Measurements from ENCODE around the gene EPHB2.

DNA sequence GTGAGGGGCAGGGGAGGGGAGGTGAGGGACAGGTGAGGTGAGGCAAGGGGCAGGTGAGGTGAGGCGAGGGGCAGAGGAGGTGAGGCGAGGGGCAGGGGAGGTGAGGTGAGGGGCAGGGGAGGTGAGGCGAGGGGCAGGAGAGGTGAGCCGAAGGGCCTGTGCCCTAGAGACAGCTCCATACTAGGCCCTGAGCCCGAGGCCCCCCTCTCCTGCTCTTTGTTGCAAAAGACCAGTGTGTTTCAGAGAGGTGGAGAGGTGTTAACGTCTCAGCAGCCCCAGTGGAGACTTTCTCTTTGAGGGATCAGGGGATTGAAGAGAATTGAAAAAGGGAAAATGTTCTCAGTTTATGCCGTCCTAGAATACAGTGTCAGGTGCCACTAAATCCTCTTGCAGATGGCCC, 44.2 kb downstream of the EPHB2 start:
- TF ChIP-seq, protein P1, sequence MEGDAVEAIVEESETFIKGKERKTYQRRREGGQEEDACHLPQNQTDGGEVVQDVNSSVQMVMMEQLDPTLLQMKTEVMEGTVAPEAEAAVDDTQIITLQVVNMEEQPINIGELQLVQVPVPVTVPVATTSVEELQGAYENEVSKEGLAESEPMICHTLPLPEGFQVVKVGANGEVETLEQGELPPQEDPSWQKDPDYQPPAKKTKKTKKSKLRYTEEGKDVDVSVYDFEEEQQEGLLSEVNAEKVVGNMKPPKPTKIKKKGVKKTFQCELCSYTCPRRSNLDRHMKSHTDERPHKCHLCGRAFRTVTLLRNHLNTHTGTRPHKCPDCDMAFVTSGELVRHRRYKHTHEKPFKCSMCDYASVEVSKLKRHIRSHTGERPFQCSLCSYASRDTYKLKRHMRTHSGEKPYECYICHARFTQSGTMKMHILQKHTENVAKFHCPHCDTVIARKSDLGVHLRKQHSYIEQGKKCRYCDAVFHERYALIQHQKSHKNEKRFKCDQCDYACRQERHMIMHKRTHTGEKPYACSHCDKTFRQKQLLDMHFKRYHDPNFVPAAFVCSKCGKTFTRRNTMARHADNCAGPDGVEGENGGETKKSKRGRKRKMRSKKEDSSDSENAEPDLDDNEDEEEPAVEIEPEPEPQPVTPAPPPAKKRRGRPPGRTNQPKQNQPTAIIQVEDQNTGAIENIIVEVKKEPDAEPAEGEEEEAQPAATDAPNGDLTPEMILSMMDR (tag by site-specific recombination; IDR thresholded peaks at IDR 0.05): no peak
- TF ChIP-seq, protein P2, sequence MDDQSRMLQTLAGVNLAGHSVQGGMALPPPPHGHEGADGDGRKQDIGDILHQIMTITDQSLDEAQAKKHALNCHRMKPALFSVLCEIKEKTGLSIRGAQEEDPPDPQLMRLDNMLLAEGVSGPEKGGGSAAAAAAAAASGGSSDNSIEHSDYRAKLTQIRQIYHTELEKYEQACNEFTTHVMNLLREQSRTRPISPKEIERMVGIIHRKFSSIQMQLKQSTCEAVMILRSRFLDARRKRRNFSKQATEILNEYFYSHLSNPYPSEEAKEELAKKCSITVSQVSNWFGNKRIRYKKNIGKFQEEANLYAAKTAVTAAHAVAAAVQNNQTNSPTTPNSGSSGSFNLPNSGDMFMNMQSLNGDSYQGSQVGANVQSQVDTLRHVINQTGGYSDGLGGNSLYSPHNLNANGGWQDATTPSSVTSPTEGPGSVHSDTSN (CRISPR knock-in tag; IDR thresholded peaks at IDR 0.05): no peak
- TF ChIP-seq ZNF311 (tag by site-specific recombination; IDR thresholded peaks at IDR 0.05; ENCODE audit: borderline replicate concordance) (no peak), ZNF37A (tag by site-specific recombination; IDR thresholded peaks at IDR 0.05) (no peak), ZNF274 (IDR thresholded peaks at IDR 0.05; ENCODE audit: low read length) (no peak), ZNF274 (tag by site-specific recombination; IDR thresholded peaks at IDR 0.05; ENCODE audit: borderline replicate concordance) (no peak), ZNF416 (tag by site-specific recombination; IDR thresholded peaks at IDR 0.05) (no peak), ZNF140 (tag by site-specific recombination; IDR thresholded peaks at IDR 0.05) (no peak)
- TF ChIP-seq, protein P3, sequence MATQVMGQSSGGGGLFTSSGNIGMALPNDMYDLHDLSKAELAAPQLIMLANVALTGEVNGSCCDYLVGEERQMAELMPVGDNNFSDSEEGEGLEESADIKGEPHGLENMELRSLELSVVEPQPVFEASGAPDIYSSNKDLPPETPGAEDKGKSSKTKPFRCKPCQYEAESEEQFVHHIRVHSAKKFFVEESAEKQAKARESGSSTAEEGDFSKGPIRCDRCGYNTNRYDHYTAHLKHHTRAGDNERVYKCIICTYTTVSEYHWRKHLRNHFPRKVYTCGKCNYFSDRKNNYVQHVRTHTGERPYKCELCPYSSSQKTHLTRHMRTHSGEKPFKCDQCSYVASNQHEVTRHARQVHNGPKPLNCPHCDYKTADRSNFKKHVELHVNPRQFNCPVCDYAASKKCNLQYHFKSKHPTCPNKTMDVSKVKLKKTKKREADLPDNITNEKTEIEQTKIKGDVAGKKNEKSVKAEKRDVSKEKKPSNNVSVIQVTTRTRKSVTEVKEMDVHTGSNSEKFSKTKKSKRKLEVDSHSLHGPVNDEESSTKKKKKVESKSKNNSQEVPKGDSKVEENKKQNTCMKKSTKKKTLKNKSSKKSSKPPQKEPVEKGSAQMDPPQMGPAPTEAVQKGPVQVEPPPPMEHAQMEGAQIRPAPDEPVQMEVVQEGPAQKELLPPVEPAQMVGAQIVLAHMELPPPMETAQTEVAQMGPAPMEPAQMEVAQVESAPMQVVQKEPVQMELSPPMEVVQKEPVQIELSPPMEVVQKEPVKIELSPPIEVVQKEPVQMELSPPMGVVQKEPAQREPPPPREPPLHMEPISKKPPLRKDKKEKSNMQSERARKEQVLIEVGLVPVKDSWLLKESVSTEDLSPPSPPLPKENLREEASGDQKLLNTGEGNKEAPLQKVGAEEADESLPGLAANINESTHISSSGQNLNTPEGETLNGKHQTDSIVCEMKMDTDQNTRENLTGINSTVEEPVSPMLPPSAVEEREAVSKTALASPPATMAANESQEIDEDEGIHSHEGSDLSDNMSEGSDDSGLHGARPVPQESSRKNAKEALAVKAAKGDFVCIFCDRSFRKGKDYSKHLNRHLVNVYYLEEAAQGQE (tag by site-specific recombination; IDR thresholded peaks at IDR 0.05): no peak

Measured in HEK293 (cell line).